ENCODE results near the gene GPR158.

- TF ChIP-seq POLR2A (IDR thresholded peaks at IDR 0.05) (no peak), CTCF (IDR thresholded peaks at IDR 0.05) (no peak)
Observed at GRCh38 chr10:25615926-25616325, 441.1 kb downstream of the GPR158 start.
